Coronary artery (tissue), 2 donors: ENCODE results near the gene FOXQ1.

ENCODE experiments used
- DNase-seq: peaks from one replicate; pipeline ENCODE4 v3.0.0-alpha.2; 2017; ENCODE audit warnings: low spot score
- H3K27ac ChIP-seq, 2 donors: fragments of 200-600 bp; sonication (generic); one replicate each; pipeline ENCODE4 v1.5.1; 2016 to 2019
- H3K4me3 ChIP-seq: fragments of 200-600 bp; sonication (generic); 2 replicates; pipeline ENCODE4 v1.5.1; 2016; ENCODE audit warnings: mild to moderate bottlenecking, moderate library complexity
- TF ChIP-seq, protein P1 (sequence below): fragments of 200-600 bp; sonication (generic); IDR thresholded peaks from one replicate; pipeline ENCODE4 v1.5.1; 2019; ENCODE audit warnings: antibody characterized with exemption

The FOXQ1 gene

DNA sequence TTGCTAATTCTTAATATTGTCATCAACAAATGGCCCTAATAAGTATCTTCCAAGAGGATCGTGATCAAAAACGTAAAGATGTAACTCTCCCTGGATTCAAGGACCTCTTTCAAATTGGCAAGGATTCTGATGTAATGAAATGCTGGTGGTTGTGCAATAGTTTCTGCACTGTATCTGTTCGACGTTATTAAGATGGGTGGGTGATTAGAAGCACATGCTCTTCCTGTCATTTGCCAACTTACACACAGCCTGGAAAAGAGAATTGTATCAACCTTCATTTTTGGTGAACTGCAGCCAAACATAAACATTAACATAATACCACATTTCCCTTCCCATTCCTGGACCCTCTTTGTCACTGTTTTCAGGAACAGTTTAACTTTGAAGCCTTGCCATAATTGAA is 9.8 kb downstream of the FOXQ1 start:
- TF ChIP-seq, protein P1, sequence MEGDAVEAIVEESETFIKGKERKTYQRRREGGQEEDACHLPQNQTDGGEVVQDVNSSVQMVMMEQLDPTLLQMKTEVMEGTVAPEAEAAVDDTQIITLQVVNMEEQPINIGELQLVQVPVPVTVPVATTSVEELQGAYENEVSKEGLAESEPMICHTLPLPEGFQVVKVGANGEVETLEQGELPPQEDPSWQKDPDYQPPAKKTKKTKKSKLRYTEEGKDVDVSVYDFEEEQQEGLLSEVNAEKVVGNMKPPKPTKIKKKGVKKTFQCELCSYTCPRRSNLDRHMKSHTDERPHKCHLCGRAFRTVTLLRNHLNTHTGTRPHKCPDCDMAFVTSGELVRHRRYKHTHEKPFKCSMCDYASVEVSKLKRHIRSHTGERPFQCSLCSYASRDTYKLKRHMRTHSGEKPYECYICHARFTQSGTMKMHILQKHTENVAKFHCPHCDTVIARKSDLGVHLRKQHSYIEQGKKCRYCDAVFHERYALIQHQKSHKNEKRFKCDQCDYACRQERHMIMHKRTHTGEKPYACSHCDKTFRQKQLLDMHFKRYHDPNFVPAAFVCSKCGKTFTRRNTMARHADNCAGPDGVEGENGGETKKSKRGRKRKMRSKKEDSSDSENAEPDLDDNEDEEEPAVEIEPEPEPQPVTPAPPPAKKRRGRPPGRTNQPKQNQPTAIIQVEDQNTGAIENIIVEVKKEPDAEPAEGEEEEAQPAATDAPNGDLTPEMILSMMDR: no peak
- DNase-seq: no peak
- H3K4me3 ChIP-seq: no peak overlapping the region
- H3K27ac ChIP-seq: no peak overlapping the region

DNA sequence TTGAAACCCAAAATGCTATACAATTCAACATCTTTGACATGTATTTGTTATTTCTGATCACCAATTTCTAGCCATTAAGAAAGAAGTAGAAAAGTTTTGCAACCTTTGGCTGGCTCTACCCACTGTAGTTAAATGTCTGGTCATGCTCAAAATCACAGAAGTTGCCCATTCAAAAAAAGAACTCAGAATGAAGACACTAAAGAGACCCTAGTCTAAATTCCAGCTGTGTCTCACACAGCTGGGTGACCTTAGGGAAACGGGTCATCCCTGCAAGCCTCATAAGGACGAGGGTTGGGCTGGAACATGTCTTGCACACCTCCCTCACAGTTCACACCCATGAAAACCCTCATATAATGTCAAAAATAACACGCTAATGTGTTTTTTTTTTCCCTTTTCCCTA is 10.3 kb downstream of the FOXQ1 start:
- TF ChIP-seq, protein P1: no peak
- no peak overlapping the region for H3K27ac ChIP-seq
- H3K4me3 ChIP-seq: no peak overlapping the region
- no peak for DNase-seq

DNA sequence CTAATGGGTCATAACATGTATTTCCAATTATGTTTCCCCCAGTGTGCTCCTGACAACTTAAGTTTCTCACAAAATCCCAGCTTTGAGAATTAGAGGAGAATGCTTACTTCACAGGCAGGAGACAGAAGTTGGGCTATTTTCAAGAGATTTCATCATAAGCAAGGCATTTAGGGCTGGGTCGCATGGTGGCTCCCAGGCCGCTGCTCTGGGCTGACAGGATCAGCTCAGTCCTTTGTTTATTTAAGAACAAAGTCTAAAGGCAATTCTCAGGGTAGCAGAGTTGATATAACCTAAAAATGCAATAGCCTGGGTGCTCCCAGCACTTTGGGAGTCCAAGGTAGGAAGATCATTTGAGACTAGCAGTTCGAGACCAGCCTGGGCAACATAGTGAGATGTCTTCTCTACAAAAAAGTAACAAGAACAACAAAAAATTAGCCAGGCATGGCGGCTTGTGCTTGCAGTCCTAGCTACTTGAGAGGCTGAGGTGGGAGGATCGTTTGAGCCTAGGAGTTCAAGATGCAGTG is 10.9 kb downstream of the FOXQ1 start:
- Histone ChIP-seq H3K4me3 (no peak overlapping the region), H3K27ac (no peak overlapping the region)
- no peak for DNase-seq
- TF ChIP-seq, protein P1: no peak

DNA sequence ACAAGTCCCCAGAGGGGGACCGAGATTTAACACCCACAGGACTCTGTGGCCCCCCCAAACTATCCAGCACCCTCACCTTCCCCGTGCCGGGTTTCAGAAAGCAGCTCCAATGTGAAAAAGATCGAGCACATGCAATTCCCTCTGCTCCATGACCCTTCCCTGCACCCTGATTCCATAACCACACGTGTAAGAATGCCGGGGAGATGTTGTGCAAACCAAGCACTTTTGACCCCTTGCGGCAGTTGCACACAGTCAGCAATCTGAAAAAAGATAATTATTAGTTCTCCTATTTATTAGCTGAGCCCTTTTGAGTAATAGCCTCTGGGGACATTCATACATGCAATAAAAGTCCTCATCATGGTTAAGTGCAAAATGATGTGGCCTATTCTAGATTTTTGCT is 13.0 kb downstream of the FOXQ1 start:
- peak overlapping the region in 1 of 2 donors; percentile 11 for H3K27ac ChIP-seq
- DNase-seq: no peak
- H3K4me3 ChIP-seq: no peak overlapping the region
- TF ChIP-seq, protein P1: no peak

DNA sequence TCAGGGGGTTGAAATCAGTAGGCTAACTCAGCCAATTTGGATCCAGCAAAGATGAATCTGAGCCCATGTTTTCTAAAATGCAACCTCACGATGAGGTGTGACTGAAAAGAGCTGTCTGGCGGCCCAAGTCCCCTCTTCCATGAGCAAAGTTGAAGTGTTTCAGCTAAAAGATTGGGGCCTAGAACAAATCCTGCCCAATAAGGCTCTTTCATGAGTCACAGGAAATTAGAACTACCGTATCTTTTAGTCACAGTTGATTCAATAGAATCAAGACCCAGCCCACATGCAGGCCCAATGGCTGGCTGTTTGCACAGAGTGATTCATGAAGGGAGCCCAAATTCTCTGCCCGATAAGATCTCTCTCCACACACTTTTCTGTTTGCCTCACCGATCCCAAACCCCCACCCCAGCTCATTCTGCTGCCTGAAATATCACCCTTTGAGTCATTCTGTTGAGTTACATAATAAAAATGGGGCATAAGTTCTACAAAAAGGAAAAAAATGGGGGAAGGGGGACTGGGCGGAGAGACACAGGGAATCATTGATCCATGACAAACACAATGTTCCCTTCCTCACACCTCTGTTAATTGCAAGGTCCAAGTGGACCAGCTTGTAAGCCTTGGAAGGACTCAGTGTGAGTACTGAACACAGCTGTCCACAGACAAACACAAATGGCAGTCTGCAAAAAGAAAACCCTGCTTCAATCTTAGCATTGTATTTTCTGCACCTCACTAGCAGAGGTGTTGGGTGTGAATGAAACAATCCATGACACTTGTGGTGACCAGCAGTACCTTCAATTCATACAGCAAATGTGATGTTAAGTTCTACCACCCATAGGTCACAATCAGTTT is 13.8 kb downstream of the FOXQ1 start:
- Histone ChIP-seq H3K4me3 (no peak overlapping the region), H3K27ac (no peak overlapping the region)
- no peak for DNase-seq
- TF ChIP-seq, protein P1: no peak

DNA sequence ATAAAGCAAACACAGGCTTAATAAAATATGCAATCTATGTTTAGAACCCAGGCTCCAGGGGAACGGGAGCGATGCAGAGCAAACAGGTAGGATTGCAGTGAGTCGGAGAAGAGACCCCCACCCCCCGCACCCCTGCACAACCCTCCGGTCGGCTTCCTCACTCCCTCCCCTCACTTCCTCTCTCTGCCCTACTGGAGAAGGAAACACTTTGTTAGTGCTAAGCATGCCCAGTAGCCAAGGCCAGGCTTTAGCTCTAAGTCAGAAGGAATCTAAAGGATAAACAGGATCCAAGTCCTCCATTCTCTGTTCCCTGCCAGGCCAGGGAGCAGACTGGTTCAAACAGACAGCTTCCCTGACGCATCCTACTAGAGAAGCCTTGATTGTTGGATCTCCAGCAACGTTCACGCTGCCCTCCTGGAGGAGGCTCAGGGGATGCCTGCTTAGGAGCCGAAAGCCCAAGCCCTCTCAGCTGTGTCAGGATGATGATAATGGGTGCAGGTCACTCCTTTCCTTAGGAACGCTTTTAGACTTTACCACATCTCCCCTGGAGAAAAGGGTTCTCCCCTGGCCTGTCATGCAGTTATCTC is 14.7 kb downstream of the FOXQ1 start:
- no peak overlapping the region for H3K4me3 ChIP-seq
- DNase-seq: no peak
- TF ChIP-seq, protein P1: no peak
- no peak overlapping the region for H3K27ac ChIP-seq
